Right ventricle myocardium superior (tissue), 1 donor: Measurements from ENCODE around the gene FHOD3. TPM values are rescaled to one million over a fixed set of nuclear protein-coding genes. Genes with fewer than 3 reads are reported as not detected.
"Not testable (repeated sequence)": the region's sequence is repeated elsewhere in the genome, so short reads cannot be mapped to it uniquely, and the experiment has no call there.

Experiments
- ATAC-seq: fragments of 200-7000 bp; cut with Tn5 transposase; one replicate; pipeline ENCODE4 v1.9.1; 2020; ENCODE audit warnings: mild to moderate bottlenecking; ENCODE audit not compliant: poor library complexity
- DNase-seq: peaks from one replicate; pipeline ENCODE4 v3.0.0-alpha.2; 2020
- intact Hi-C: fragments of 100-400 bp; cut with DNase I; formaldehyde crosslinking; loops from one replicate; pipeline ENCODE4 v1.11.2; 2022
- total RNA-seq: library from RNA; stranded (reverse); fragmentation: NEBNext Ultra II Directional; extraction: Animal tissue kit (Norgen Biotek cat#: 25700); gene quantifications from one replicate; pipeline ENCODE4 v1.2.1, GENCODE V29; 2021
- donor health status: DM: no; HTN: yes; CAD: no; lungs with severe emphysema.

Gene FHOD3
- total RNA-seq, 1 donor from 2014 or later = 317 TPM

DNA sequence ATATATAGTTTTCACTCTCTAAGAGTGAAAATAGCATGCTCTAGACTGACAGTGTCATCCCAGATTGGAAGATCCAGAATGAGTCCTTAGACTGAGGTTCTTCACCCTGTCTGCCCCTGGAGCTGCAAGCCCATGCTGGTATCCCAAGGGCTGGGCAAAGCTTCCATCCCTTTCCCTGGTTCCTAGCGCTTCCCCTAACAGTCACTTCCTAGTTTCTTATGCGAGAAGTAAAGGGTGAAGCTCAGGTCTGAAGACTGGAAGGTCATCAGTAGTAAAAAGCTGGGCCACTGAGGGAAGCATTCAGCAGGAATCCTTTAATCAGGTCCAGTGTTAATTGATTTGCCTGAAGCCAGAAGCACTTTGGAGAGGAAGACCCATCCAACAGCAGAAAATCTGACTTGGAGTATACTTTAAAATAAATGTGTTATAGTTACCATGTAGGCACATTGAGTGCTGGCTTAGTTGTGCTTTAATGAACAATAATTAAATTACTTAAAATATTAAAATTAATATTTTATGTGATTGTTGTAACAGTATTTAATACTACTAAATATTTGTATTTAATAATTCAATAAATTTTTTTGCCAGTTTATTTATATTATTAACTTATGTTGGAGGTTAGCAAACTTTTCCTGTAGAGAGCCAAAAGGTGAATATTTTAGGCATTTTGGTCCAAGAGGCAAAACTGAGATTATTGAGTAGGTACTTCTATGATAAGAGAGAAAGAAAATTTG, 237.9 kb downstream of the FHOD3 start:
- no peak for ATAC-seq
- intact Hi-C loops = no loop called here
- no peak for DNase-seq

GRCh38 chr18:36536426-36536825, 238.9 kb downstream of the FHOD3 start:
- ATAC-seq (no peak), DNase-seq (no peak)
- intact Hi-C loops = no loop called here

DNA sequence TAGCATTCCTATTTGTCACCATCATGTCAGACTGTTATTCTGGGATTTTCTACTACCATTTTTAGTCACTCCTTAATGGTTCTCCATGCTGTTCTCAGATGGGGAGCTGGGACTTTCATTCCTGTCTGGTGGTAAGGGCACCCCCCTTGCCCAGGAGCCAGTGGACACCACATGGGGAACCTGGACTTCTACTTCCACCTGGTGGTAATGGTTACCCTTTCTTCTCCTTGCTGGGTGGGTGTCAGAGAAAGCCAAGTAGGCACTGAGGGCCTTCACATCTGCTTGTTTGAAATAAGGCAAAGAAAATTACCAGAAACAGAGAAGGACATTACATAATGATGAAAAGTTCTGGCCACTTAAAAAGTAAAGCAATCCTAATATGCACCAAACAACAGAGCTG, 239.8 kb downstream of the FHOD3 start:
- no peak for DNase-seq
- intact Hi-C loops = no loop called here
- ATAC-seq = no peak

DNA sequence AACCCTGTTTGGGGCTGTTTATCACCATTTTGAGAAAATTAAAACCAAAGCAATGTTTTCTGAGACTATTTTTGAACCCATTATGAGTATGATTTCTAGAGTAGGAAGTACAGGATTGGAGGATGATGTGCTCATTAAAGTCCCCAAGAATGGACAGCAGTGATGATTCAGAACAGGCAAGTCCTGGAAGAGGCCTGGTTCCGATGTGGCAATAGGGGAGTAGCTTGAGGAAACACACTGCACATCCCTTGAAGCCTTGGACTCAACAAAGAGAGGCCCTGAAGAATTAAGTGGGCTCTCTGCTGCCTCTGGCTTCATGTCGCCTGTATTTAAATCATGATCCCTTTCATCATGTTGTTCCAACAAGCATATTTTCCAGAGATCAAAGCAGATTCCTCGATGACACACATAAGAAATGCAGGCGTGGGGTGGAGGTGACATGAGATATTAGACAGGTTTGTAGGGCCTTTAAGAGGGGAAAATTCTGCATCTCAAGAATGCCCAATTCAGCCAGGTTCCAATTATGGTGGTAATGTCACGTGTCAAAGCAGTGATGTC, 242.2 kb downstream of the FHOD3 start:
- intact Hi-C loops = loop anchor here (10.0 kb wide), 1 partner anchor 65 kb away; no protein-coding TSS in a partner anchor
- ATAC-seq = no peak
- no peak for DNase-seq

DNA sequence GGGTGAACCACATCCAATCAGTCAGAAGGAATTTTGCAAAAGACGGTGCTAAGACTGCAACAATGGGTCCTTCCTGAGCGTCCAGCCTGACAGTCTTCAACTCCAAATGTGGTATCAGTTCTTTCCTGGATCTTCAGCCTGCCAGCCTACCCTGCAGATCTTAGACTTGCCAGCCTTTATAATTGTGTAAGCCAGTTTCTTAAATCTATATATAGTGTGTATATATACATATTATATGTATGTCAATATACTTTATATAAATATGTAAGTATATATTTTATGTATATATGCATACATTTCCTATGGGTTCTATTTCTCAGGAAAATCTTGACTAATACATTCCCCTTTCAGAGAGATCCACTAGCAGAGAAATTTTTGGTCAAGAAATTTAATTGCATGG, 245.5 kb downstream of the FHOD3 start:
- intact Hi-C loops = loop anchor here (10.0 kb wide), 1 partner anchor 62 kb away; no protein-coding TSS in a partner anchor
- no peak for ATAC-seq

DNA sequence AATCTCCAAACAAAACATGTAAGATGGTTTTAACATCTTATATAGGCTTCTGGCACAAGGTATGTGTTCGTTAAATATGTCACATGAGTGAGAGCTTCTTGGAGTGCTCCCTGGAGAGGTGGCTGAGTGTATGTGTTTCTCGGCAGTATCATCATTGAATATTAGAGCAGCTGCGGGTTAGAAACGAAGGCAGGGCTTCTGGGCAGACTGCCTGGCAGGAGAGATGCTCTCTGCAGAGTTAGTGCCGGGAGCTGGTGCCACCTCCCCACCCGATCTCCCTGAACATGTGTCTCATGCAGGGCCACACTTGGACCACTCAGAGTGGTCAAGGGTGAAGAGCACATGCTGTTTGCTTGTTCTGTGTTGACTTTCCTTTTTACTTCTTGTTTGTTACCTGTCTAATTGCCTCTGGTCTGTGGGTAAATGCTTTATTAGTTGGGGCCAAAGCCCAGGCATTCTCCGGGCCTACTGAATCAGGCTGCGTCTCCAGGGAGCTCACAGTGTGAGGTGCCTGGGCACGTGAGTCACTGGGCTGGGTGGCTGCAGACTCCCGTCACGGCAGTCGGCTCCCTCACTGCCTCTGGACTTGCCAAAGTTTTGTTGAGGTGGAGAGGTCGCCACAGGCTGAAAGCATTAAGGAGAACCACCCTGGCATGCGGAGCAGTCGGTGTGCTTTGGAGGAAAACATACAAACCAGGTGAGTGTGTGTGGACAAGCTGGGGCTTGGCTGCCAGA, 246.6 kb downstream of the FHOD3 start:
- DNase-seq (no peak), ATAC-seq (peak; percentile 42)
- intact Hi-C loops = loop anchor here (10.0 kb wide), 1 partner anchor 61 kb away; no protein-coding TSS in a partner anchor

More for the DNA sequence above, 245.5 kb downstream of the FHOD3 start:
- no peak for DNase-seq

DNA sequence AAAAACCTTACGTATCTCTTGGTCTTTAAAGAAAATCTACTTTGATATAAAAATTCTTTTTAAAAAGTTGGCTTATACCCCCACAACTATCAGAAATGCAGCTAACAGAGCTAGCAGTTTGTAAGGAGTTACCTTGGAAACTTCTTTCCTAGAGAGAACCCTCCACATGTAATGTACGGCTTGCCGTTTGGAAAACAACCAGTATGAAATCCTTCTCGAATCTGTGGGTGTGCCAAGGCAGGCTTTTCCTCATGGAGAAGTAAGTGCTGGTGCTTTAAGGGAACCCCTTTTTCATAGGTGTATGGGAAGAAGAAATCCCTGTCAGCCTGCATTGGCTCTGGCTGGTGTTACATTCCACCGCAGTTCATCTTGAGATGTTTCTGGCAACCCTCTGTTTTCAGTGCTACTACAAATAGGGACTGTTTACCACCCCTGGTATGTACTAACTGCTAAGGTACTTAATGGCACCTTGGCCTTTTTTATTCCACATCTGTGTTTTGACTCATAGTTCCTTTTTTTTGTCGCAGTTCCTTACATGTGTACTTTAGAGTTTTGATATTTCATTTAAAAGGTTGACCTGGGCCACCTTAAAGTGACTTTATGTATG, 248.4 kb downstream of the FHOD3 start:
- intact Hi-C loops = loop anchor here (10.0 kb wide), 1 partner anchor 59 kb away; no protein-coding TSS in a partner anchor
- DNase-seq (no peak), ATAC-seq (peak; percentile 86)

GRCh38 chr18:36546876-36547275, 249.4 kb downstream of the FHOD3 start:
- intact Hi-C loops = loop anchor here (10.0 kb wide), 1 partner anchor 58 kb away; no protein-coding TSS in a partner anchor
- DNase-seq (no peak), ATAC-seq (no peak)

DNA sequence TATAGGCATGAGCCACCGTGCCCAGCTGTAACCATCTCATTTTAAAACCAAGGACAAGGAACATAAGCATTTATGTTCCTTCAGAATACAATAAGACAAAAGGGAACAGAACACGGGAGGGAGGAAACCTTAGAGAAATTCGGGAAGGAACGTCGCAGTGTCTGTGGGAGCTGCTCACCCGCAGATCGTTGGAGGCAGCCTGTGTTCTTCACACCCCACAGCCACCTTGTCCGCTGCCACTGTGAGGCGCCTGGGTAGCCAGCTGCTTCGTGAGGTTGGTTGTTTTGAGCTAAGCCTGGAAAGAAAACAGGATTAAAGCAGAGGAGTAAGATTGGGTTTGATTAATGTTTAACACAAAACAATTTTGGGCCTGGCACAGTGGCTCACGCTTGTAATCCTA, 250.0 kb downstream of the FHOD3 start:
- DNase-seq = no peak
- ATAC-seq = no peak
- intact Hi-C loops = loop anchor here (10.0 kb wide), 1 partner anchor 57 kb away; no protein-coding TSS in a partner anchor

- intact Hi-C loops, ATAC-seq, DNase-seq: not testable (repeated sequence)
These were observed 253.8 kb downstream of the FHOD3 start for GRCh38 chr18:36551274-36551673.

DNA sequence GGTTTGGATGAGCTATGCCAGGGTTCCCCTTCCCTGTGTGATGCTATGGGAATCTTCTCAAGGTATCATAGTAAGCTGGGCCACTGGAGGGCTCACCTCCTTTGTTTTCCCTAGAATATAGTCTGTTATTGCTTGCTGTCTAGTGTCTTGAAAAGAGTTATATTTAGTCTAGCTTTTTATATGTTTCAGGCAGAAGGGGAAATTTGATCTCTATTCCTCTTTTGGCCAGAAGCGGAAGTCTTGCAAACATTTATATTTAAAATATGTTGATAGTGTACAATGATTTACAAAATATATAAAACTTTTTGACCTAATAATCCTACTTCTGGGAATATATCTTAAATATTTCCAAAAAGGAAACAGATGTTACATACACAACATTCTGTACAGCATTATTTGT, 260.7 kb downstream of the FHOD3 start:
- DNase-seq = no peak
- no peak for ATAC-seq
- intact Hi-C loops = no loop called here

DNA sequence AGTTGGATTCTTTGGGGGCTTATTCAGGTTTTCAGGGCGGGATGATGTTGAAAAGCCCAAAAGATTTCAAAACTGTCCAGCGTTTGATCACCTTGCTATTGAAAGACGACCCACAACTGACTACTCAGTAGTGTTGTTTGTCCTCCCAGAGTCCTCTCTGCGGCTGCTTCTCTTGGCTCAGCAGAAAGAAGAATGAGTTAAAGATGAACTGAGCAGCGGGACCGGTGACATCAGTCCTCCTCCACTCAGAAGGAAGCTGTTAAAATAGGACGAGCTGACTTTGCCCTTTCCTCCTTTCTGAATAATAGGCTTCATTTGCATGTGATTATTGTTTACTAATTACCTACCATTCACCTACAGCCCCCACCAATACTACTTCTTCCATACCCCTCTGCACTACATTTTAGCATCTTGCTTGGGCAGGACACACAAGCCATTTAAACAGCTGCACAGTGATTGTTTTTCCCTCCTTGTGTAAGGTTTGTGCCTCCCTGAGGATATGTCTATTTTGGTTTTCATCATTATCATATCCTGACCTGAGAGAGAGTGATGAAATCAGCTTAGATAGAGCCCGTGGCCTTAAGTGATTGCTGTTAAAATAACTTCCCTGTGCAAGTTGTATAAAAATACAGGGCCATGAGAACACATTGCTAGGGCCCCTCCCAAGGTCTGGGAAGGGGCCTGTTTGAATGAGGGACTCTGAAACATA, 261.8 kb downstream of the FHOD3 start:
- no peak for DNase-seq
- intact Hi-C loops = no loop called here
- no peak for ATAC-seq

- no peak for DNase-seq
- intact Hi-C loops = no loop called here
- ATAC-seq = peak; percentile 40
These were observed 262.7 kb downstream of the FHOD3 start for GRCh38 chr18:36560187-36560586.

- DNase-seq = no peak
- intact Hi-C loops = no loop called here
- ATAC-seq = no peak
These were observed 263.5 kb downstream of the FHOD3 start for GRCh38 chr18:36561046-36561445.

GRCh38 chr18:36564841-36565240, 267.3 kb downstream of the FHOD3 start:
- no peak for ATAC-seq
- intact Hi-C loops = no loop called here
- no peak for DNase-seq

DNA sequence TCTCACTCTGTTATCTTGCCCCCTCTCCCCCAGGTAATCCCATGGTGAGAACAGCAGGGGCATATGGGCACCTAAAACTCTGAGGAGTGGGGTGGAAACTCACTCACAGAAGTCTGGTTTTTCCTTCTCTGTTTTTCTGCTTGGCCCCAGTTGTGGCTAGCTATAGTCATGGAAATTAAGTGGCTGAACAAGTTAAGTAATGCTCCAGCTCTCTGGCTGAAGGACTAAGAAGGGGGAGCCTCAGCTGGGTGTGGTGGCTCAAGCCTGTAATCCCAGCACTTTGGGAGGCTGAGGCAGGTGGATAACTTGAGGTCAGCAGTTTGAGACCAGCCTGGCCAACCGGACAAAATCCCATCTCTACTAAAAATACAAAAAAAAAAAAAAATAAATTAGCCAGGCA, 270.3 kb downstream of the FHOD3 start:
- peak; percentile 41 for ATAC-seq
- DNase-seq = no peak
- intact Hi-C loops = no loop called here

DNA sequence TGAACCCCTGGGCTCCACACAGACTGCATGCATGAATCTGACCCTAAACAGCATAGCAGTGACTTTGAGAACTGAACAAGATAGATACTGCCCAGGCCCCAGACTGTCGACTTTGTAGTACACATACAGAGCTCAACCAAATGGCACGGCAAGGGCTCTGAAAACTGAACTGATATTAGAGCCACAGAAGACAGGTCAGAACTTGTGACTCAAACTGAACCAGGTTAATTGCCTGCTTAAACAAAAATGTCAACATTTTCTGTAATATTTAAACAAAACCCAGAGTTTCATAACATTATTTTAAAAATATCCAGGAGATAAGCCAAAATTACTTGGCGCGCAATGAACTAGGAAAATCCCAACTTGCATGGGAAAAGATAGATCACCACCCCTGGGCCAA, 271.0 kb downstream of the FHOD3 start:
- intact Hi-C loops = no loop called here
- ATAC-seq = peak; percentile 57
- no peak for DNase-seq

GRCh38 chr18:36572135-36572856, 274.8 kb downstream of the FHOD3 start:
- DNase-seq (no peak), ATAC-seq (peak; percentile 66)
- intact Hi-C loops = no loop called here
